Measurements from ENCODE around the gene ERFE.

- TF ChIP-seq POLR2A (IDR thresholded peaks at IDR 0.05), result no peak
- TF ChIP-seq, protein P1, sequence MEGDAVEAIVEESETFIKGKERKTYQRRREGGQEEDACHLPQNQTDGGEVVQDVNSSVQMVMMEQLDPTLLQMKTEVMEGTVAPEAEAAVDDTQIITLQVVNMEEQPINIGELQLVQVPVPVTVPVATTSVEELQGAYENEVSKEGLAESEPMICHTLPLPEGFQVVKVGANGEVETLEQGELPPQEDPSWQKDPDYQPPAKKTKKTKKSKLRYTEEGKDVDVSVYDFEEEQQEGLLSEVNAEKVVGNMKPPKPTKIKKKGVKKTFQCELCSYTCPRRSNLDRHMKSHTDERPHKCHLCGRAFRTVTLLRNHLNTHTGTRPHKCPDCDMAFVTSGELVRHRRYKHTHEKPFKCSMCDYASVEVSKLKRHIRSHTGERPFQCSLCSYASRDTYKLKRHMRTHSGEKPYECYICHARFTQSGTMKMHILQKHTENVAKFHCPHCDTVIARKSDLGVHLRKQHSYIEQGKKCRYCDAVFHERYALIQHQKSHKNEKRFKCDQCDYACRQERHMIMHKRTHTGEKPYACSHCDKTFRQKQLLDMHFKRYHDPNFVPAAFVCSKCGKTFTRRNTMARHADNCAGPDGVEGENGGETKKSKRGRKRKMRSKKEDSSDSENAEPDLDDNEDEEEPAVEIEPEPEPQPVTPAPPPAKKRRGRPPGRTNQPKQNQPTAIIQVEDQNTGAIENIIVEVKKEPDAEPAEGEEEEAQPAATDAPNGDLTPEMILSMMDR (IDR thresholded peaks at IDR 0.05), result no peak
Measured at GRCh38 chr2:238140721-238141540, 17.8 kb upstream of the ERFE start.

All from stomach (tissue), 4 donors.